Activated CD8-positive, alpha-beta memory T cell treated with anti-CD3 and anti-CD28 coated beads, Interleukin-2, amount 50 U/mL, for 24 hours (primary cell): ENCODE results near the gene PPP1R14D.

Experiments
- DNase-seq: peaks from one replicate; pipeline ENCODE4 v3.0.0-alpha.2; 2020; ENCODE audit errors: extremely low read depth

PPP1R14D gene

GRCh38 chr15:40782609-40783227 lies 45.8 kb downstream of the PPP1R14D start:
- no peak for DNase-seq

- no peak for DNase-seq
Measured at GRCh38 chr15:40776537-40777141, 51.9 kb downstream of the PPP1R14D start.

- DNase-seq = no peak
Measured at GRCh38 chr15:40775740-40776536, 52.6 kb downstream of the PPP1R14D start.

GRCh38 chr15:40775007-40775406 lies 53.5 kb downstream of the PPP1R14D start:
- no peak for DNase-seq

- DNase-seq = no peak
Measured at GRCh38 chr15:40773902-40774301, 54.6 kb downstream of the PPP1R14D start.

GRCh38 chr15:40773496-40773895 lies 55.0 kb downstream of the PPP1R14D start:
- no peak for DNase-seq

- DNase-seq = no peak
Measured at GRCh38 chr15:40772014-40772413, 56.5 kb downstream of the PPP1R14D start.

- DNase-seq = no peak
Measured at GRCh38 chr15:40771242-40771641, 57.3 kb downstream of the PPP1R14D start.

GRCh38 chr15:40770147-40770721 lies 58.3 kb downstream of the PPP1R14D start:
- no peak for DNase-seq

GRCh38 chr15:40769274-40770146 lies 59.0 kb downstream of the PPP1R14D start, which contains the start of gene C15orf62:
TSS of gene C15orf62 (plus strand) at chr15:40769980. CDS start at chr15:40770496, 516 bp downstream.
- DNase-seq = no peak

GRCh38 chr15:40768521-40769273 lies 59.8 kb downstream of the PPP1R14D start:
- no peak for DNase-seq

GRCh38 chr15:40767838-40768500 lies 60.5 kb downstream of the PPP1R14D start:
- DNase-seq = no peak

GRCh38 chr15:40766906-40767837 lies 61.3 kb downstream of the PPP1R14D start:
- no peak for DNase-seq

GRCh38 chr15:40766194-40766815 lies 62.2 kb downstream of the PPP1R14D start:
- DNase-seq = no peak
